PC-3 (cell line): ENCODE data around the gene CELF2.

Experiments used
- EZH2 ChIP-seq: fragments of 300-600 bp; sonication (generic); IDR thresholded peaks from one replicate; pipeline ENCODE4 v1.6.1; 2017; ENCODE audit warnings: antibody characterized with exemption, mild to moderate bottlenecking, low read length; ENCODE audit not compliant: unreplicated experiment
- EZH2phosphoT487 ChIP-seq: fragments of 300-600 bp; sonication (generic); IDR thresholded peaks from 2 replicates; pipeline ENCODE4 v1.6.1; 2018; ENCODE audit warnings: mild to moderate bottlenecking, antibody characterized with exemption, low read length, borderline replicate concordance

DNA sequence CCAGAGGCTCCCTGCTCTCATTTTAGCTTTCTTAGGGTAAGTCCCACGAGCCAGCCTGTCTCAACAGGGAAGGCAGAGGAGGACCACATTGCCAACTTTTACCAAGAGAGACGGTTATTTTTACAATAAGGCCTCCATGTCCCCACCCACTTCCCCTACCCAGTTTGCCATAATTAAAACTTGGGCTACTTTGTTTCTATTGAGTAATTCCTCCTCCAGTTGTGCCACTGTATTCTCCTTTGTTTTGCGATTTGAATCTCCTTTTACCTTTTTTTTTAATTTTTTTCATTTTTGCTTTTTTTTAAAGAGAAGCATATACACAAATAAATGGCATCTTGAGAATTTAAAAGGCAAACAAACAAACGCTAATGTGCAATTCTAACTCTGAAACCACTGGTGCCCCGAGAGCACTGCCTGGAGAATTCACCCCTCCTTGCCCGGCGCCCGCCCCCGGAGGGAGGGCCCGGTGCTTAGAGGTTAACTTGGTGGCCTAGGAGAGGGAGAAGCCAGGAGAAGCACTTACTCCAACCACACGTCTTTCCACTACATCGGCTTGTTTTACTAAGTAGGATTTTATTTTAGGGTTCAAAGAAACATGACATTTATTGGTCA, 311.5 kb downstream of the CELF2 start:
- no peak for TF ChIP-seq EZH2phosphoT487
- TF ChIP-seq EZH2, result no peak
